Measurements from ENCODE around the gene FGG. TPM values are rescaled to one million over a fixed set of nuclear protein-coding genes. Genes with fewer than 3 reads are reported as not detected.

Gene FGG
- total and polyA plus RNA-seq, 2 of the 13 experiments (the other 11 are each of a cell fraction or from before 2014, with no cell fraction given): 1,037 to 2,423 TPM

- TF ChIP-seq ZXDC (CRISPR knock-in tag; IDR thresholded peaks at IDR 0.05) (no peak), SOX6 (IDR thresholded peaks at IDR 0.05) (no peak), SOX6 (CRISPR knock-in tag; IDR thresholded peaks at IDR 0.05) (peak; percentile 88), ARID4A (CRISPR knock-in tag; IDR thresholded peaks at IDR 0.05; ENCODE audit: borderline replicate concordance) (peak; percentile 62; the same call in 1 of the 2 replicates), GATA4 (IDR thresholded peaks at IDR 0.05; ENCODE audit: borderline replicate concordance, low read depth) (peak; percentile 38; the same call in 1 of the 2 replicates), MYNN (CRISPR knock-in tag; IDR thresholded peaks at IDR 0.05; ENCODE audit: low read depth) (no peak), ZFY (CRISPR knock-in tag; IDR thresholded peaks at IDR 0.05) (no peak), ZNF501 (CRISPR knock-in tag; IDR thresholded peaks at IDR 0.05) (peak; percentile 47; the same call in 1 of the 2 replicates), ZNF615 (CRISPR knock-in tag; IDR thresholded peaks at IDR 0.05; ENCODE audit: borderline replicate concordance) (no peak), XRCC5 (optimal IDR thresholded peaks at IDR 0.05; ENCODE audit: low read length) (no peak), ZNF639 (CRISPR knock-in tag; conservative IDR thresholded peaks at IDR 0.05) (no peak), TCF7L2 (IDR thresholded peaks at IDR 0.05; ENCODE audit: low read depth, low read length) (no peak), ATM (IDR thresholded peaks at IDR 0.05; ENCODE audit: borderline replicate concordance) (no peak), ETV5 (CRISPR knock-in tag; IDR thresholded peaks at IDR 0.05; ENCODE audit: borderline replicate concordance) (no peak), ZNF276 (CRISPR knock-in tag; IDR thresholded peaks at IDR 0.05; ENCODE audit: low read depth) (no peak), ZNF205 (CRISPR knock-in tag; IDR thresholded peaks at IDR 0.05) (no peak)
These were observed at the start of gene FGG (continued) for GRCh38 chr4:154612472-154613414.

Measured in HepG2 (cell line).